K562 (cell line): ENCODE results near the gene KRT72. TPM values are rescaled to one million over a fixed set of nuclear protein-coding genes. Genes with fewer than 3 reads are reported as not detected.

Experiments used
- ATAC-seq: fragments of 200-7000 bp; cut with Tn5 transposase; 3 replicates; pipeline ENCODE4 v1.9.1; 2020; ENCODE audit warnings: moderate library complexity
- BruUV-seq: library from RNA; stranded (reverse); fragments of 400-500 nt; replicated peaks from 2 replicates; lab custom pipeline; 2021; lab: Mats Ljungman, UMichigan
- CTCF ChIA-PET: fragments of 300-600 bp; formaldehyde crosslinking; extraction: SDS; loops from one replicate; lab custom pipeline; 2021; ENCODE audit warnings: low intra/inter-chr PET ratio; lab: Yijun Ruan, JAX
- POLR2A ChIA-PET: fragments of 300-600, 350-650 bp; sonication (Branson Sonifier 250); formaldehyde crosslinking; extraction: SDS; loops from one replicate; lab custom pipeline; 2021; ENCODE audit warnings: antibody characterized with exemption, inconsistent platforms; lab: Yijun Ruan, JAX
- DNase-seq, 4 experiments: peaks; one replicate each; pipeline versions ENCODE4 v3.0.0 to v3.0.0-alpha.2; 2011 to 2018; ENCODE audit warnings: low spot score in 3 of 4, mixed read lengths in 3 of 4; ENCODE audit errors: extremely low read depth in 1 of 4
- FAIRE-seq: peaks from 2 replicates; lab custom pipeline; 2011; peaks lifted over from hg19 to GRCh38; lab: Jason Lieb, UNC
- H2AFZ ChIP-seq: 2 replicates; pipeline ENCODE4 v1.6.0; 2011; ENCODE audit warnings: low read depth, low read length, control low read depth, inconsistent platforms
- H3K27ac ChIP-seq: fragments of 200-600 bp; 3 replicates; pipeline ENCODE4 v1.8.0; 2011; ENCODE audit warnings: low read depth, mild to moderate bottlenecking, control low read depth, inconsistent platforms, low read length, moderate library complexity, mixed read lengths; ENCODE audit errors: extremely low read depth
- H3K27me3 ChIP-seq, 2 experiments: fragments of 300-600 bp in 1 of 2; 2 replicates in 1 of 2; 3 replicates in 1 of 2; pipeline versions ENCODE4 v1.6.0 to v1.8.0; 2011; ENCODE audit warnings: inconsistent platforms in 2 of 2, low read length in 2 of 2, mild to moderate bottlenecking in 1 of 2, mixed read lengths in 1 of 2, moderate library complexity in 1 of 2; ENCODE audit not compliant: control insufficient read depth in 2 of 2, insufficient read depth in 2 of 2
- H3K36me3 ChIP-seq: fragments of 300-600 bp; 3 replicates; pipeline ENCODE4 v1.8.0; 2011; ENCODE audit warnings: mild to moderate bottlenecking, low read length, inconsistent platforms; ENCODE audit not compliant: control insufficient read depth, insufficient read depth
- H3K4me1 ChIP-seq, 2 experiments: fragments of 200-600 bp in 1 of 2; replicated peaks in 1 of 2; 2 replicates in 1 of 2; 3 replicates in 1 of 2; pipeline versions ENCODE4 v1.5.1 to v1.8.0; 2011; ENCODE audit warnings: inconsistent platforms in 2 of 2, low read length in 2 of 2, mild to moderate bottlenecking in 1 of 2, mixed read lengths in 1 of 2, moderate library complexity in 1 of 2; ENCODE audit not compliant: control insufficient read depth in 2 of 2, insufficient read depth in 2 of 2
- H3K4me2 ChIP-seq: 2 replicates; pipeline ENCODE4 v1.6.1; 2011; ENCODE audit warnings: low read length, control low read depth, inconsistent platforms, mixed read lengths; ENCODE audit not compliant: insufficient read depth
- H3K4me3 ChIP-seq: fragments of 200-600 bp; sonication (generic), shearing (Covaris generic); 2 replicates; pipeline ENCODE4 v1.5.1; 2016; ENCODE audit warnings: control low read depth, inconsistent platforms
- H3K79me2 ChIP-seq: fragments of 200-600 bp; 3 replicates; pipeline ENCODE4 v1.8.0; 2011; ENCODE audit warnings: low read length, inconsistent platforms; ENCODE audit not compliant: control insufficient read depth, insufficient read depth
- H3K9ac ChIP-seq, 2 experiments: 2 replicates each; pipeline versions ENCODE4 v1.6.0 to v1.6.1; 2011; ENCODE audit warnings: low read depth in 2 of 2, low read length in 2 of 2, control low read depth in 1 of 2, inconsistent platforms in 1 of 2, mild to moderate bottlenecking in 1 of 2, mixed read lengths in 1 of 2; ENCODE audit not compliant: insufficient read depth in 1 of 2
- H3K9me1 ChIP-seq: one replicate; pipeline ENCODE4 v1.6.0; 2011; ENCODE audit warnings: inconsistent platforms, mild to moderate bottlenecking, low read length, moderate library complexity; ENCODE audit not compliant: control insufficient read depth, insufficient read depth
- H3K9me3 ChIP-seq: replicated peaks from 2 replicates; pipeline ENCODE4 v1.5.1; 2011; ENCODE audit warnings: low read depth, low read length, inconsistent platforms; ENCODE audit not compliant: control insufficient read depth, insufficient read depth
- H4K20me1 ChIP-seq: replicated peaks from 2 replicates; pipeline ENCODE4 v1.6.1; 2011; ENCODE audit warnings: low read length, inconsistent platforms, mixed read lengths; ENCODE audit not compliant: control insufficient read depth, insufficient read depth
- CBX2 ChIP-seq: fragments of 200-600 bp; sonication (generic); IDR thresholded peaks from one replicate; pipeline ENCODE4 v1.6.1; 2012; ENCODE audit warnings: mild to moderate bottlenecking, low read length, inconsistent platforms; ENCODE audit not compliant: insufficient read depth, poor library complexity, severe bottlenecking
- HMG20A ChIP-seq: fragments of 450-650 bp; formaldehyde crosslinking; conservative IDR thresholded peaks from 2 replicates; pipeline ENCODE4 v1.4.0; 2020; ENCODE audit warnings: mild to moderate bottlenecking, mixed read lengths
- HNRNPH1 ChIP-seq: fragments of 200-400 bp; formaldehyde crosslinking; optimal IDR thresholded peaks from 2 replicates; pipeline ENCODE3; 2017; ENCODE audit warnings: low read depth, mild to moderate bottlenecking, low read length, moderate library complexity
- RFX5 ChIP-seq: IDR thresholded peaks from 2 replicates; pipeline ENCODE4 v1.6.1; 2011; ENCODE audit warnings: low read depth, mild to moderate bottlenecking, improper control_type of control experiment, low read length
- STAT5A ChIP-seq: IDR thresholded peaks from 2 replicates; pipeline ENCODE4 v1.6.1; 2012; ENCODE audit warnings: low read length, inconsistent platforms, borderline replicate concordance
- YBX1 ChIP-seq: fragments of 450-650 bp; IDR thresholded peaks from 2 replicates; pipeline ENCODE4 v1.7.1; 2016; ENCODE audit warnings: mild to moderate bottlenecking
- ZEB2 ChIP-seq: fragments of 450-650 bp; IDR thresholded peaks from 2 replicates; pipeline ENCODE4 v1.6.1; 2016
- ZNF655 ChIP-seq: fragments of 250-450 bp; sonication (Bioruptor Pico); IDR thresholded peaks from 2 replicates; pipeline ENCODE4 v1.5.0; 2021
- ZNF77 ChIP-seq: fragments of 250-450 bp; sonication (Bioruptor Pico); IDR thresholded peaks from 2 replicates; pipeline ENCODE4 v1.5.0; 2020
- WGBS: fragments of 100-300 bp; shearing (Covaris generic); methylation state at CpG from one replicate; pipeline ENCODE4 v1.1.6; 2016; ENCODE audit warnings: low coverage, mixed read lengths; ENCODE audit not compliant: insufficient coverage; ENCODE audit errors: missing lambda C conversion rate; 5-methylcytosine and 5-hydroxymethylcytosine counted together
- in situ Hi-C: fragments of 300-500 bp; cut with MboI; formaldehyde crosslinking; loops from 4 replicates; pipeline ENCODE4 v1.15.0; 2018; ENCODE audit warnings: inconsistent platforms, mixed read lengths
- intact Hi-C: fragments of 100-400 bp; cut with micrococcal nuclease; formaldehyde crosslinking; loops from 2 replicates; pipeline ENCODE4 v1.14.2; 2022
- polyA plus RNA-seq, 8 experiments: library from polyadenylated mRNA; depleted of rRNA in 4 of 8; stranded (reverse) in 5 of 8; unstranded in 3 of 8; fragments of >200 nt; fragmentation: Nextera tagmentation in 2 of 8; fragmentation: Illumina TruSeq in 1 of 8; extraction: Ambion mirVana in 2 of 8; extraction: Trizol in 1 of 8; gene quantifications; 2 replicates each; pipeline versions ENCODE4 v1.2.1 to v1.2.3, GENCODE V29; 2011 to 2014; ENCODE audit warnings: inconsistent platforms in 1 of 8, missing spikeins in 1 of 8
- total RNA-seq, 7 experiments: library from RNA; depleted of rRNA in 6 of 7; stranded (reverse); fragments of >200 nt in 6 of 7; fragmentation: Illumina TruSeq in 2 of 7; extraction: Trizol in 2 of 7; gene quantifications; 2 replicates each; pipeline versions ENCODE4 v1.2.1 to v1.2.3, GENCODE V29; 2011 to 2021; ENCODE audit warnings: low replicate concordance in 1 of 7
- TF ChIP-seq, protein P1 (sequence below): fragments of 450-650 bp; formaldehyde crosslinking; conservative IDR thresholded peaks from 2 replicates; pipeline ENCODE4 v1.4.0; 2022; ENCODE audit warnings: mild to moderate bottlenecking, missing genetic modification characterization

The KRT72 gene
- total and polyA plus RNA-seq, 9 of the 15 experiments (the other 6 are each of a cell fraction or from before 2014, with no cell fraction given): not detected

DNA sequence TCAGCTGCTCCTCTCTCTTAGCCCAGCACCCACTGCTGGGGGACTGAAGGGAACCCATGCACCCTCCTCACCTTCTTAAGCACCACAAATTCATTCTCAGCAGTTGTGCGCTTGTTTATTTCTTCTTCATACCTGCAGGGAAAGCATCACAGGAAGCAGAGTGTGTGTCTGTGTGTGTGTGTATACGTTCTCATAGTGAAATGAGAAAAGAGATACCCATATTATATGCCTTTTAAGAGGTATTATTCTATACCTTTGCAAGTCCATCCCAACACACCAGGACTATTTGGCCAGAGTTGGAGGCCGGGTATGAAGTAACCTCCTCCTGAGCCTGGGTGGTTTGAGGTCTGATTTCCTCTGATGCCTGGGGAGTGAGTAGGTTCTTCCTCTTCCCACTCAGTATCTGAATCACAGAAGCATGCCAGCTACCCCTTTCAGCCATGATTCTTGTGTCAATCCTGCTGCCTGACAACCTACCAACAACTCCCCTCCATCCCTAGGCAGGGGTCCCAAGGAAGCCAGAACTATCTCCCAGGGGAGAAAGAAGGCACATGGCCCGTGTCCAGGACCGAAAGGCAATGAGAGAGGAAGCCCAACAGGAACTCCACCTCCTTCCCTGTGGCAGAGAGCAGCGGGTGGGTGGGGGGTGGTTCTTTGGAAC lies 14.1 kb upstream of the KRT72 start:
- ATAC-seq (no peak), FAIRE-seq (no peak), DNase-seq (no peak)
- Histone ChIP-seq H3K9ac (no peak overlapping the region), H4K20me1 (0 out of 2 replicates have a peak, but pooled peaks cover 2% of the 10 kb centered on the region), H3K79me2 (no peaks in the 10 kb centered on the region), H3K4me1 (peaks cover 0 to 4% of the 10 kb centered on the region in 2 experiments; a peak in 3 of 5 replicates), H3K9me3 (no peaks in the 10 kb centered on the region), H3K27ac (no peak overlapping the region), H3K4me3 (no peak overlapping the region), H3K27me3 (peaks cover 7 to 39% of the 10 kb centered on the region in 2 experiments; a peak in 4 of 5 replicates), H3K36me3 (no peaks in the 10 kb centered on the region), H2AFZ (no peak overlapping the region), H3K4me2 (no peak overlapping the region), H3K9me1 (no peaks in the 10 kb centered on the region)
- BruUV-seq: no TSS peak
- POLR2A ChIA-PET: no interaction called here
- no peak for TF ChIP-seq ZNF77 (CRISPR knock-in tag)
- no peak for TF ChIP-seq CBX2
- TF ChIP-seq YBX1: no peak
- TF ChIP-seq STAT5A: no peak
- no peak for TF ChIP-seq HMG20A (CRISPR knock-in tag)
- no peak for TF ChIP-seq HNRNPH1
- TF ChIP-seq RFX5: no peak
- TF ChIP-seq, protein P1, sequence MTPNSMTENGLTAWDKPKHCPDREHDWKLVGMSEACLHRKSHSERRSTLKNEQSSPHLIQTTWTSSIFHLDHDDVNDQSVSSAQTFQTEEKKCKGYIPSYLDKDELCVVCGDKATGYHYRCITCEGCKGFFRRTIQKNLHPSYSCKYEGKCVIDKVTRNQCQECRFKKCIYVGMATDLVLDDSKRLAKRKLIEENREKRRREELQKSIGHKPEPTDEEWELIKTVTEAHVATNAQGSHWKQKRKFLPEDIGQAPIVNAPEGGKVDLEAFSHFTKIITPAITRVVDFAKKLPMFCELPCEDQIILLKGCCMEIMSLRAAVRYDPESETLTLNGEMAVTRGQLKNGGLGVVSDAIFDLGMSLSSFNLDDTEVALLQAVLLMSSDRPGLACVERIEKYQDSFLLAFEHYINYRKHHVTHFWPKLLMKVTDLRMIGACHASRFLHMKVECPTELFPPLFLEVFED (CRISPR knock-in tag): no peak
- no peak for TF ChIP-seq ZNF655 (CRISPR knock-in tag)
- no peak for TF ChIP-seq ZEB2
- WGBS: 19% methylated on average over 6 of the region's 6 CpGs
- CTCF ChIA-PET: interaction anchor here (0.5 kb wide), 1 partner anchor 439 kb away, joined by 6 read pairs; no protein-coding TSS in a partner anchor
- in situ Hi-C loops: no loop called here
- intact Hi-C loops: no loop called here
